GM19468 (cell line): ENCODE results near the gene DENND2C.
"Not testable (repeated sequence)": the region's sequence is repeated elsewhere in the genome, so short reads cannot be mapped to it uniquely, and the experiment has no call there.

Experiments used
- ATAC-seq: cut with Tn5 transposase; IDR thresholded peaks from one replicate; pipeline ENCODE4 v1.9.1; 2021; ENCODE audit warnings: mild to moderate bottlenecking, moderate library complexity, moderate number of reproducible peaks; ENCODE audit not compliant: unreplicated experiment; ENCODE audit errors: extremely low read depth

Gene DENND2C

GRCh38 chr1:114609826-114610225, 60.0 kb downstream of the DENND2C start:
- ATAC-seq, result no peak

GRCh38 chr1:114609026-114609425, 60.8 kb downstream of the DENND2C start:
- no peak for ATAC-seq

GRCh38 chr1:114607223-114607622, 62.6 kb downstream of the DENND2C start:
- no peak for ATAC-seq

GRCh38 chr1:114597949-114598348, 71.9 kb downstream of the DENND2C start:
- ATAC-seq, result no peak

GRCh38 chr1:114595602-114596001, 74.2 kb downstream of the DENND2C start:
- ATAC-seq, result no peak

- ATAC-seq, result no peak
Observed at GRCh38 chr1:114594046-114594445, 75.8 kb downstream of the DENND2C start.

GRCh38 chr1:114589122-114589521, 80.7 kb downstream of the DENND2C start:
- no peak for ATAC-seq

- ATAC-seq, result no peak
Observed at GRCh38 chr1:114588196-114588689, 81.6 kb downstream of the DENND2C start.

GRCh38 chr1:114587203-114587991, 82.5 kb downstream of the DENND2C start:
- no peak for ATAC-seq

GRCh38 chr1:114586513-114587047, 83.3 kb downstream of the DENND2C start:
- no peak for ATAC-seq

GRCh38 chr1:114585231-114585630, 84.6 kb downstream of the DENND2C start:
- ATAC-seq, result no peak

GRCh38 chr1:114581335-114582287, 88.2 kb downstream of the DENND2C start, which contains the start of gene BCAS2:
BCAS2 (minus strand) TSS chr1:114581615; CDS start chr1:114581591, 24 bp downstream.
- peak; percentile 98 for ATAC-seq

- ATAC-seq, result no peak
Observed at GRCh38 chr1:114574365-114574764, 95.5 kb downstream of the DENND2C start.

GRCh38 chr1:114564141-114564540, 105.7 kb downstream of the DENND2C start:
- no peak for ATAC-seq

GRCh38 chr1:114562978-114563510, 106.8 kb downstream of the DENND2C start:
- not testable (repeated sequence) for ATAC-seq

- no peak for ATAC-seq
Observed at GRCh38 chr1:114561333-114561732, 108.5 kb downstream of the DENND2C start.

- peak; percentile 54 for ATAC-seq
Observed at GRCh38 chr1:114559356-114559755, 110.5 kb downstream of the DENND2C start.

GRCh38 chr1:114558544-114558943, 111.3 kb downstream of the DENND2C start:
- no peak for ATAC-seq

- ATAC-seq, result no peak
Observed at GRCh38 chr1:114554577-114554976, 115.3 kb downstream of the DENND2C start.

GRCh38 chr1:114552106-114552639, 117.7 kb downstream of the DENND2C start:
- ATAC-seq, result no peak
